ENCODE results near the gene RASL10B.

DNA sequence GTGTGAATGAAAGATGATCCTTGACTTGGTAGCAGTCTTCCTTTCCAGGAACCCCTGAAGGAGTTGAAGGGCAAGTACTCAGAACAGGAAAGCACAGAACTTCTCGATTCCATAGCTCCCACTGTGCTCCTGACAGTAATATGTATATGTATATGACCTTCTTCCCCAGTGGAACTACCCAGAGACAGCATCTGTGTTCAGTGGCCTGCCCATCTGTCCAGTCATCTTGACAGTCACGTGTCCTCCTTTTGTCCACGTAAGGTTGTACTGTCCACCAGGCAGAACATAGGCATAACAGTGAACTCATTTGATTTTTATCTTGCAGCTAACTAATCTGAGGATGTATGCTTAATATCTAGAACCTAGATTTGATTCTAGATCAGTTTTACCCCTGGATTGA is 37.8 kb upstream of the RASL10B start:
- TF ChIP-seq, protein P1, sequence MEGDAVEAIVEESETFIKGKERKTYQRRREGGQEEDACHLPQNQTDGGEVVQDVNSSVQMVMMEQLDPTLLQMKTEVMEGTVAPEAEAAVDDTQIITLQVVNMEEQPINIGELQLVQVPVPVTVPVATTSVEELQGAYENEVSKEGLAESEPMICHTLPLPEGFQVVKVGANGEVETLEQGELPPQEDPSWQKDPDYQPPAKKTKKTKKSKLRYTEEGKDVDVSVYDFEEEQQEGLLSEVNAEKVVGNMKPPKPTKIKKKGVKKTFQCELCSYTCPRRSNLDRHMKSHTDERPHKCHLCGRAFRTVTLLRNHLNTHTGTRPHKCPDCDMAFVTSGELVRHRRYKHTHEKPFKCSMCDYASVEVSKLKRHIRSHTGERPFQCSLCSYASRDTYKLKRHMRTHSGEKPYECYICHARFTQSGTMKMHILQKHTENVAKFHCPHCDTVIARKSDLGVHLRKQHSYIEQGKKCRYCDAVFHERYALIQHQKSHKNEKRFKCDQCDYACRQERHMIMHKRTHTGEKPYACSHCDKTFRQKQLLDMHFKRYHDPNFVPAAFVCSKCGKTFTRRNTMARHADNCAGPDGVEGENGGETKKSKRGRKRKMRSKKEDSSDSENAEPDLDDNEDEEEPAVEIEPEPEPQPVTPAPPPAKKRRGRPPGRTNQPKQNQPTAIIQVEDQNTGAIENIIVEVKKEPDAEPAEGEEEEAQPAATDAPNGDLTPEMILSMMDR (IDR thresholded peaks at IDR 0.05; ENCODE audit: insufficient read depth, low read length) = no peak
- TF ChIP-seq POLR2AphosphoS5 (IDR thresholded peaks at IDR 0.05; ENCODE audit: low read depth) (no peak), REST (IDR thresholded peaks at IDR 0.05; ENCODE audit: insufficient replicate concordance, low read depth) (no peak), GABPA (IDR thresholded peaks at IDR 0.05; ENCODE audit: low read depth) (no peak), SPI1 (IDR thresholded peaks at IDR 0.05; ENCODE audit: borderline replicate concordance, low read depth) (no peak)

Data from HL-60 (cell line).